Keratinocyte (primary cell): ENCODE results near the gene NRG2. TPM values are rescaled to one million over a fixed set of nuclear protein-coding genes. Genes with fewer than 3 reads are reported as not detected.

Experiments
- DNase-seq: peaks from one replicate; pipeline ENCODE4 v3.0.0-alpha.2; 2011; ENCODE audit warnings: low read depth, missing footprints, low spot score
- FAIRE-seq: peaks from 2 replicates; lab custom pipeline; 2011; peaks lifted over from hg19 to GRCh38; lab: Jason Lieb, UNC
- H2AFZ ChIP-seq: 2 replicates; pipeline ENCODE4 v1.6.0; 2012; ENCODE audit warnings: low read length, control low read depth, inconsistent platforms; ENCODE audit not compliant: control insufficient read depth
- H3K27ac ChIP-seq: 2 replicates; pipeline ENCODE4 v1.5.1; 2011; ENCODE audit warnings: low read length; ENCODE audit not compliant: control insufficient read depth, insufficient read depth
- H3K27me3 ChIP-seq: 3 replicates; pipeline ENCODE4 v1.6.0; 2011; ENCODE audit warnings: low read length; ENCODE audit not compliant: control insufficient read depth, insufficient read depth; ENCODE audit errors: extremely low read depth
- H3K36me3 ChIP-seq, 2 experiments: 2 replicates in 1 of 2; 3 replicates in 1 of 2; pipeline ENCODE4 v1.5.1; 2011; ENCODE audit warnings: low read length in 2 of 2, mild to moderate bottlenecking in 1 of 2; ENCODE audit not compliant: control insufficient read depth in 2 of 2, insufficient read depth in 2 of 2; ENCODE audit errors: extremely low read depth in 1 of 2
- H3K4me1 ChIP-seq: 3 replicates; pipeline ENCODE4 v1.5.1; 2011; ENCODE audit warnings: low read length; ENCODE audit not compliant: control insufficient read depth, insufficient read depth; ENCODE audit errors: extremely low read depth
- H3K4me2 ChIP-seq: 3 replicates; pipeline ENCODE4 v1.6.0; 2011; ENCODE audit warnings: low read depth, low read length; ENCODE audit not compliant: control insufficient read depth, insufficient read depth; ENCODE audit errors: extremely low read depth
- H3K4me3 ChIP-seq, 3 experiments: fragments of 200-600 bp in 1 of 3; sonication (generic) in 1 of 3; 2 replicates in 2 of 3; 3 replicates in 1 of 3; pipeline ENCODE4 v1.5.1; 2011 to 2016; ENCODE audit warnings: low read length in 3 of 3, mild to moderate bottlenecking in 3 of 3, control low read depth in 2 of 3, inconsistent platforms in 1 of 3, low read depth in 1 of 3, mixed read lengths in 1 of 3, mixed run types in 1 of 3, moderate library complexity in 1 of 3; ENCODE audit not compliant: control insufficient read depth in 2 of 3, insufficient read depth in 2 of 3; ENCODE audit errors: extremely low read depth in 1 of 3
- H3K79me2 ChIP-seq: 2 replicates; pipeline ENCODE4 v1.6.0; 2012; ENCODE audit warnings: low read length; ENCODE audit not compliant: control insufficient read depth, insufficient read depth
- H3K9ac ChIP-seq: 3 replicates; pipeline ENCODE4 v1.6.0; 2011; ENCODE audit warnings: low read length; ENCODE audit not compliant: control insufficient read depth, insufficient read depth; ENCODE audit errors: extremely low read depth
- H3K9me1 ChIP-seq: 3 replicates; pipeline ENCODE4 v1.6.0; 2011; ENCODE audit warnings: low read length; ENCODE audit not compliant: control insufficient read depth, insufficient read depth; ENCODE audit errors: extremely low read depth
- H3K9me3 ChIP-seq: 2 replicates; pipeline ENCODE4 v1.5.1; 2012; ENCODE audit warnings: low read depth, low read length; ENCODE audit not compliant: control insufficient read depth
- H4K20me1 ChIP-seq: 3 replicates; pipeline ENCODE4 v1.6.0; 2011; ENCODE audit warnings: low read length; ENCODE audit not compliant: control insufficient read depth, insufficient read depth; ENCODE audit errors: extremely low read depth
- EZH2 ChIP-seq: IDR thresholded peaks from one replicate; pipeline ENCODE4 v1.6.1; 2012; ENCODE audit warnings: inconsistent platforms, mild to moderate bottlenecking, low read length, moderate library complexity
- dilution Hi-C: fragments of 300-500 bp; cut with MboI; formaldehyde crosslinking; loops from one replicate; pipeline ENCODE4 v1.7.0; 2020; ENCODE audit warnings: low sequenced_read_pairs; ENCODE audit not compliant: extremely low pct_ligation_motif_present
- polyA plus RNA-seq, 5 experiments: library from polyadenylated mRNA; depleted of rRNA in 3 of 5; stranded (reverse) in 3 of 5; stranded (forward) in 1 of 5; unstranded in 1 of 5; fragments of >200 nt; gene quantifications; 1 replicate in 1 of 5; 2 replicates in 3 of 5; 3 replicates in 1 of 5; pipeline versions ENCODE4 v1.2.1 to v1.2.3, GENCODE V29; 2011 to 2012; ENCODE audit warnings: missing spikeins in 2 of 5, low read depth in 1 of 5, low replicate concordance in 1 of 5
- TF ChIP-seq, protein P1 (sequence below), 3 experiments: IDR thresholded peaks in 1 of 3; conservative IDR thresholded peaks in 1 of 3; optimal IDR thresholded peaks in 1 of 3; 2 replicates in 2 of 3; 3 replicates in 1 of 3; pipeline versions ENCODE3 to v1.5.1; 2011; ENCODE audit warnings: low read length in 3 of 3, mild to moderate bottlenecking in 3 of 3, moderate library complexity in 2 of 3, control low read depth in 1 of 3, inconsistent platforms in 1 of 3; ENCODE audit not compliant: insufficient read depth in 2 of 3; ENCODE audit errors: extremely low read depth in 1 of 3

Gene NRG2
- polyA plus RNA-seq, 1 donor (not counting 4 experiments of a cell fraction or from before 2014, with no cell fraction given): 0.13 TPM

DNA sequence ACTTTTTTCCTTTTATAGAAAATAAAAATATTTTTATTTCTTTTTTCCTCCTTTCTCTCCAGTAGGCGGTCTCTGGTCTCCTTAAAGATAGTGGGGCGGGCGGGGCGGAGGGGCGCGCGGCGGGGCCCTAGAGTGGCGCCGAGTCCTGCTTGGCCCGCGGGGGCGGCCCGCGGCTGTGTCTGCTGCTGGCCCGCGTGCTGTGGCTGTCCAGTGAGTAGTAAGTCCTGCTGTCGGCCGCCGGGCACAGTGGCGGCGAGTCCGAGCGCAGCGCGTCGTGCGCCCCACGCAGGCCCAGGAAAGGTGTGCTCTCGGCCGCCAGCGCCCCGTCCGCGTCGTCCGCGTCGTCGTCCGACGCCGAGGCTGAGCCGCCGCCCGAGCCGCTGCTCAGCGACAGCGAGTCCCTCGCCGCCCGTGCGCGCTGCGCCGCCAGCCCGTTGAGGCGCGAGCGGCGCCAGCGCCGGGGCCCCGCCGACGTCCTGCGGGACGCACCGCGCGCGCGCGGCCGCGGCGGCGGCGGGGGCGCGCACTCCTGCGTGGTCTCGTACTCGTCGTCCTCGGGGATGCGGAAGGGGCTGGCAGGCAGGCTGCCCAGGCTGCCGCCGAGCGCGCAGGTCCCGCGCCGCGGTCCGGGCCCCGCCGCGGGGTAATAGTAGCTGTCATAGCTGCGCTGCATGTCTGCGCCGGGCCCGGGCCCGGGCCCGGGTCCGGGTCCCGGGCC lies 195.2 kb downstream of the NRG2 start:
- Histone ChIP-seq H3K79me2 (no peaks in the 10 kb centered on the region), H3K9me1 (no peaks in the 10 kb centered on the region), H3K9ac (no peak overlapping the region), H3K36me3 (no peaks in the 10 kb centered on the region), H3K4me1 (no peaks in the 10 kb centered on the region), H4K20me1 (no peaks in the 10 kb centered on the region), H3K9me3 (no peaks in the 10 kb centered on the region), H3K27ac (no peak overlapping the region), H3K27me3 (no peaks in the 10 kb centered on the region), H2AFZ (no peak overlapping the region), H3K4me2 (no peak overlapping the region), H3K4me3 (no peak overlapping the region)
- dilution Hi-C loops: loop anchor here (25.0 kb wide), 1 partner anchor 114 kb away; no protein-coding TSS in a partner anchor
- no peak for TF ChIP-seq EZH2
- no peak for FAIRE-seq
- DNase-seq: no peak

DNA sequence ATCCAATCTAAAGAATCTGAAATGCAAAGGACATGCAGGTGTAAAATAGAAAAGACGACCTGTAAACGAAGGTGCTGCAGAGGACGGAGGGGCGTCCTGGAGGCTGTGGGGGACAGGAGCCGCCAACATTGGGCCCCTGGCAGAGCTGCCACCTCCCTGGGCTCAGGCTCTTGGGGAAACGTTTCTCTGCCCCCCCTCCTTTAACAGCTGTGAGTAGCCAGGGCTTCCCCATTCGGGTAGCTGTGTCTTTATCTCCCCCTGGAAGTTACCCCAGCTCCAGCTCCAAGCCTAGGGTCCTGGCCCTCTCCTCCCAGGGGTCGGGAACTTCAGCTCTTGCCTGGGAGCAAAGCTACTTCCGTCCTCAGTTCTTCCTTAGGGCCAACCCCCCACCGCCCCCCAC lies 196.0 kb downstream of the NRG2 start:
- dilution Hi-C loops: loop anchor here (25.0 kb wide), 1 partner anchor 115 kb away; no protein-coding TSS in a partner anchor
- TF ChIP-seq EZH2: no peak
- TF ChIP-seq, protein P1, sequence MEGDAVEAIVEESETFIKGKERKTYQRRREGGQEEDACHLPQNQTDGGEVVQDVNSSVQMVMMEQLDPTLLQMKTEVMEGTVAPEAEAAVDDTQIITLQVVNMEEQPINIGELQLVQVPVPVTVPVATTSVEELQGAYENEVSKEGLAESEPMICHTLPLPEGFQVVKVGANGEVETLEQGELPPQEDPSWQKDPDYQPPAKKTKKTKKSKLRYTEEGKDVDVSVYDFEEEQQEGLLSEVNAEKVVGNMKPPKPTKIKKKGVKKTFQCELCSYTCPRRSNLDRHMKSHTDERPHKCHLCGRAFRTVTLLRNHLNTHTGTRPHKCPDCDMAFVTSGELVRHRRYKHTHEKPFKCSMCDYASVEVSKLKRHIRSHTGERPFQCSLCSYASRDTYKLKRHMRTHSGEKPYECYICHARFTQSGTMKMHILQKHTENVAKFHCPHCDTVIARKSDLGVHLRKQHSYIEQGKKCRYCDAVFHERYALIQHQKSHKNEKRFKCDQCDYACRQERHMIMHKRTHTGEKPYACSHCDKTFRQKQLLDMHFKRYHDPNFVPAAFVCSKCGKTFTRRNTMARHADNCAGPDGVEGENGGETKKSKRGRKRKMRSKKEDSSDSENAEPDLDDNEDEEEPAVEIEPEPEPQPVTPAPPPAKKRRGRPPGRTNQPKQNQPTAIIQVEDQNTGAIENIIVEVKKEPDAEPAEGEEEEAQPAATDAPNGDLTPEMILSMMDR (optimal IDR thresholded peaks at IDR 0.05 in 1 of 3, IDR thresholded peaks at IDR 0.05 in 1 of 3, conservative IDR thresholded peaks at IDR 0.05 in 1 of 3; ENCODE audit: extremely low read depth in 1 of 3, insufficient read depth in 2 of 3, low read length in 3 of 3): no peak
- FAIRE-seq: no peak

More for the DNA sequence above, 196.0 kb downstream of the NRG2 start:
- no peaks in the 10 kb centered on the region for H3K4me1 ChIP-seq
- no peaks in the 10 kb centered on the region for H4K20me1 ChIP-seq
- no peak for DNase-seq
- no peaks in the 10 kb centered on the region for H3K27me3 ChIP-seq
- H3K79me2 ChIP-seq: no peaks in the 10 kb centered on the region
- no peak overlapping the region for H3K4me2 ChIP-seq
- no peak overlapping the region for H3K27ac ChIP-seq
- no peaks in the 10 kb centered on the region for H3K9me1 ChIP-seq
- no peak overlapping the region for H3K9ac ChIP-seq
- H3K9me3 ChIP-seq: no peaks in the 10 kb centered on the region
- no peaks in the 10 kb centered on the region for H3K36me3 ChIP-seq
- no peak overlapping the region for H2AFZ ChIP-seq
- H3K4me3 ChIP-seq: no peak overlapping the region
